Measurements from ENCODE around the gene CEP192.
A peak's percentile ranks its signal among the peaks of the same experiment; 100 is the strongest.

DNA sequence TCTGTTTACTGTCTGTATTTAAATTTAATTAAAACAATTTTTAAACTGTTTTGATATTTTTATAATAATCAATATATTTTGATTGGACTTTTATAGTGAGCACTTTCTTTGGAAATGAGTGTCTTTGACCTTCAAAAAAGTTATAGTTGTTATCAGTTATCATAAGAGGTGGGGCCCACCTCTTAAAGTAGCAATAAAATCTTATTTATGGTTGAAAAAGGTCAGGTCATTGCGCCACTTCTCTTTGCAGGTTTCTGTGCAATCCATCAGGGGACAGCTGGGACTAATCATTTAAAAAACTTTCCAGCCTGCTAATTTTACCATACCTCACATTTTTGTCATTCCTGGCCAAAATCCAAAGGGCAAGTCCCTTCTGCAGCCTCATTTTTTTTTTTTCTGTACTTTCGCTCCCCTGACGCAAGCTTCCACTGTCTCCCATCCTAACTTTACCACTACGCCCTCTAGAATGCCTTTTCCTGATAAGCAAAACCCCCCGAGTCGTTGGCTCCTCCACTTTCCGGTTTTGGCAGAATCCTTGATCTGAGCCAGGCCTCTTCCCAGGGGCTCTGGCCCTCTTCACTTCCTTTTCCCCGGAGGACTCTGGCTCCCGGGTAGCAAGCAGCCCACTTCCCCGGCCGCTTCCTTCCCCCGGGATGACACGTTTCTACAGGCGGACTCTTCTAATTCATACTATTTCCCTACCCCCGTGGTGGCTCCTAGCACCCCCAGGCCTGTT lies 44.4 kb upstream of the CEP192 start:
- TF ChIP-seq, protein P1, sequence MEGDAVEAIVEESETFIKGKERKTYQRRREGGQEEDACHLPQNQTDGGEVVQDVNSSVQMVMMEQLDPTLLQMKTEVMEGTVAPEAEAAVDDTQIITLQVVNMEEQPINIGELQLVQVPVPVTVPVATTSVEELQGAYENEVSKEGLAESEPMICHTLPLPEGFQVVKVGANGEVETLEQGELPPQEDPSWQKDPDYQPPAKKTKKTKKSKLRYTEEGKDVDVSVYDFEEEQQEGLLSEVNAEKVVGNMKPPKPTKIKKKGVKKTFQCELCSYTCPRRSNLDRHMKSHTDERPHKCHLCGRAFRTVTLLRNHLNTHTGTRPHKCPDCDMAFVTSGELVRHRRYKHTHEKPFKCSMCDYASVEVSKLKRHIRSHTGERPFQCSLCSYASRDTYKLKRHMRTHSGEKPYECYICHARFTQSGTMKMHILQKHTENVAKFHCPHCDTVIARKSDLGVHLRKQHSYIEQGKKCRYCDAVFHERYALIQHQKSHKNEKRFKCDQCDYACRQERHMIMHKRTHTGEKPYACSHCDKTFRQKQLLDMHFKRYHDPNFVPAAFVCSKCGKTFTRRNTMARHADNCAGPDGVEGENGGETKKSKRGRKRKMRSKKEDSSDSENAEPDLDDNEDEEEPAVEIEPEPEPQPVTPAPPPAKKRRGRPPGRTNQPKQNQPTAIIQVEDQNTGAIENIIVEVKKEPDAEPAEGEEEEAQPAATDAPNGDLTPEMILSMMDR (IDR thresholded peaks at IDR 0.05; ENCODE audit: low read depth, low read length, poor library complexity, severe bottlenecking) = peak; percentile 21
- no peak for TF ChIP-seq EZH2phosphoT487 (IDR thresholded peaks at IDR 0.05; ENCODE audit: borderline replicate concordance, low read length)
